GM23248 (cell line): Measurements from ENCODE around the gene TMEM143.

Experiments
- EZH2 ChIP-seq: fragments of 200-600 bp; sonication (generic); IDR thresholded peaks from 2 replicates; pipeline ENCODE4 v1.6.1; 2018; ENCODE audit warnings: antibody characterized with exemption, mild to moderate bottlenecking; ENCODE audit not compliant: insufficient read depth, poor library complexity, severe bottlenecking
- EZH2phosphoT487 ChIP-seq: fragments of 200-600 bp; sonication (generic); IDR thresholded peaks from 2 replicates; pipeline ENCODE4 v1.6.1; 2018; ENCODE audit warnings: antibody characterized with exemption, moderate library complexity, mild to moderate bottlenecking, low read depth; ENCODE audit not compliant: insufficient read depth

- TF ChIP-seq EZH2phosphoT487 (no peak), EZH2 (no peak)
These were observed 1.9 kb upstream of the TMEM143 start for GRCh38 chr19:48365602-48366001.
